Activated T-cell treated with anti-CD3 and anti-CD28 coated beads for 24 hours (primary cell): Measurements from ENCODE around the gene PDE2A.
A peak's percentile ranks its signal among the peaks of the same experiment; 100 is the strongest.

Experiments
- DNase-seq: peaks from one replicate; pipeline ENCODE4 v3.0.0-alpha.2; 2020; ENCODE audit warnings: low read depth

The PDE2A gene

GRCh38 chr11:72682858-72683243 lies 8.6 kb upstream of the PDE2A start:
- DNase-seq, result no peak

- no peak for DNase-seq
Observed at GRCh38 chr11:72682238-72682857, 8.1 kb upstream of the PDE2A start.

- no peak for DNase-seq
Observed at GRCh38 chr11:72681226-72682153, 7.3 kb upstream of the PDE2A start.

- DNase-seq, result no peak
Observed at GRCh38 chr11:72680624-72681158, 6.5 kb upstream of the PDE2A start.

GRCh38 chr11:72679869-72680268 lies 5.6 kb upstream of the PDE2A start:
- no peak for DNase-seq

GRCh38 chr11:72678524-72678923 lies 4.3 kb upstream of the PDE2A start:
- no peak for DNase-seq

- DNase-seq, result peak; percentile 55
Observed at GRCh38 chr11:72676861-72677341, 2.7 kb upstream of the PDE2A start.

GRCh38 chr11:72675221-72675620 lies 999 bp upstream of the PDE2A start:
- DNase-seq, result no peak

GRCh38 chr11:72673284-72673942 lies 809 bp downstream of the PDE2A start:
- DNase-seq, result no peak

GRCh38 chr11:72672597-72673238 lies 1.5 kb downstream of the PDE2A start:
- no peak for DNase-seq

- no peak for DNase-seq
Observed at GRCh38 chr11:72671152-72672099, 2.8 kb downstream of the PDE2A start.

GRCh38 chr11:72670041-72670440 lies 4.2 kb downstream of the PDE2A start:
- no peak for DNase-seq

GRCh38 chr11:72669527-72669926 lies 4.7 kb downstream of the PDE2A start:
- DNase-seq, result no peak

GRCh38 chr11:72668629-72669347 lies 5.4 kb downstream of the PDE2A start:
- DNase-seq, result peak; percentile 37

- DNase-seq, result no peak
Observed at GRCh38 chr11:72665911-72666472, 8.2 kb downstream of the PDE2A start.

- DNase-seq, result no peak
Observed at GRCh38 chr11:72662036-72662435, 12.2 kb downstream of the PDE2A start.

GRCh38 chr11:72661486-72661885 lies 12.7 kb downstream of the PDE2A start:
- no peak for DNase-seq

GRCh38 chr11:72658989-72659640 lies 15.1 kb downstream of the PDE2A start:
- no peak for DNase-seq

GRCh38 chr11:72657411-72658100 lies 16.7 kb downstream of the PDE2A start:
- no peak for DNase-seq
